GM18498 (cell line): ENCODE measurements around the gene TYW1.
"Not testable (repeated sequence)": the region's sequence is repeated elsewhere in the genome, so short reads cannot be mapped to it uniquely, and the experiment has no call there.

ENCODE experiments used
- ATAC-seq: cut with Tn5 transposase; IDR thresholded peaks from one replicate; pipeline ENCODE4 v1.9.1; 2021; ENCODE audit warnings: mild to moderate bottlenecking, moderate library complexity; ENCODE audit not compliant: unreplicated experiment

Gene TYW1

DNA sequence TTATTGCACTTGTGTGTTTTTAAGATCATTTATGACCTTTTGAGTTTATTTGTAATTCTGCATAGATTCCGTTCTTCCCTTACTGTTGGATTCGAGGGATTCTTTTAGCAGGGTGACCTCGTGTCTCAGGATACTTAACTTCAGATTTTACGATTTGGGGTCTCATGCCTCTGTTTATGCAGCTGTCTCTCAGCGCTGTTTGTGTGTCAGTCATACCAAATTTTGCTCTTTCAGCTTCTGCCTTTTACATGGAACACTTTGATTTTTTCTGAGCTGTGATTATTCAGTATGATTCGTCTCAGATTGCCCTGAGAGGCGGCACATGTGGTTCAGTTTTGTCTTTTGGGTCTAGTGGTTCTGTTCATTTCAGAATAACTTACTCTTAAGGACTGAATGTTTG lies 236.9 kb downstream of the TYW1 start:
- ATAC-seq = not testable (repeated sequence)

- ATAC-seq = not testable (repeated sequence)
Measured at GRCh38 chr7:67236216-67236615, 239.6 kb downstream of the TYW1 start.

- ATAC-seq = not testable (repeated sequence)
Measured at GRCh38 chr7:67242871-67243270, 246.2 kb downstream of the TYW1 start.

DNA sequence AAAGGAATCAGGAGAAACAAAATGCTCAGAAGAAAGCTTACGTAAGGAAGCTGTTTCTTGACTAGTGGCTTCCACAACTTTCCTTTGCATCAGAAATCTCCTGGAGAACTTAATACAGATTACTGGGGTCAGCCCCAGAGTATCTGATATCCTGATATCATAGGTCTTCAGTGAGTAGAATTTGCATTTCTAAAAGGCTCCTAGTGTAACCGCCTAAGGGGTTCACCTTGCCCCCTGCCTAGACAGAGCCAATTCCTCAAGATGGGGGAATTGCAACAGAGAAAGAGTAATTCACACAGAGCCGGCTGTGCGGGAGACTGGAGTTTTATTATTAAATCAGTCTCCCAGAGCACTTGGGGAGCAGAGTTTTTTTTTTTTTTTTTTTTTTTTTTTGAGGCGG lies 251.7 kb downstream of the TYW1 start:
- ATAC-seq = not testable (repeated sequence)

GRCh38 chr7:67251986-67252558 lies 255.4 kb downstream of the TYW1 start:
- no peak for ATAC-seq

DNA sequence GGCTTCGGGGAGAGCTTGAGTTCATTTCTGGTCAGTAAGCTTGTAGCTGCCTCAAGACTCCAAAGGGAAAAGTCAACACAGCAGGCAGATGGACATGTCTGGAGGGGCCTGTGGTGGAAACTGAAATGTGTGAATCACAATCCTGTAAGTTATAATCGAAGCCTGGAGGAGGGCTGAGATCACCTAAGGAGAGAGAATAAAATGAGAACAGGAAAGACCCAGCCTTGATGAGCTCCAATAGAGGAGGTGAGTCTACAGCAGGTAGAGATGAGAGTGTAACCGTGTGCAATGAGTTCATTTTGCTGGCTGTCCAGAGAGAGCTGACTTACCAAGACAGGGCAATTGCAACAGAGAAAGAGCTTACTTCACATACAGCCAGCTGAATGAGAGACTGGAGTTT lies 258.4 kb downstream of the TYW1 start:
- ATAC-seq = not testable (repeated sequence)

GRCh38 chr7:67257779-67258178 lies 261.1 kb downstream of the TYW1 start:
- not testable (repeated sequence) for ATAC-seq

DNA sequence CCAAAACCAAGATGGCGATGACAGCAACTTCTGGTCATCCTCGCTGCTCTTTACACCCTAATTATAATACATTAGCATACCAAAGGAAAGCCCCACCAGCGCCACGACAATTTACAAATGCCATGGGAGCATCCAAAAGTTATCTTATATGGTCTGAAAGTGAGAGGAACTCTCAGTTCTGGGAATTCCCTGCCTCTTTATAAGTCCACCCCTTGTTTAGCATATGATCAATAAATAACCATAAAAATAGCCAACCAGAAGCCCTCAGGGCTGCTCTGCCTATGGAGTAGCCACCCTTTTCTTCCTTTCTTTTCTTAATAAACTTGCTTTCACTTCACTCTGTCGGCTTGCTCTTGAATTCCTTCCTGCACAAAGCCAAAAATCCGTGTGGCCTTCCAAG lies 262.7 kb downstream of the TYW1 start:
- ATAC-seq = not testable (repeated sequence)

GRCh38 chr7:67260166-67260586 lies 263.5 kb downstream of the TYW1 start:
- ATAC-seq = not testable (repeated sequence)

GRCh38 chr7:67264000-67264399 lies 267.4 kb downstream of the TYW1 start:
- not testable (repeated sequence) for ATAC-seq

DNA sequence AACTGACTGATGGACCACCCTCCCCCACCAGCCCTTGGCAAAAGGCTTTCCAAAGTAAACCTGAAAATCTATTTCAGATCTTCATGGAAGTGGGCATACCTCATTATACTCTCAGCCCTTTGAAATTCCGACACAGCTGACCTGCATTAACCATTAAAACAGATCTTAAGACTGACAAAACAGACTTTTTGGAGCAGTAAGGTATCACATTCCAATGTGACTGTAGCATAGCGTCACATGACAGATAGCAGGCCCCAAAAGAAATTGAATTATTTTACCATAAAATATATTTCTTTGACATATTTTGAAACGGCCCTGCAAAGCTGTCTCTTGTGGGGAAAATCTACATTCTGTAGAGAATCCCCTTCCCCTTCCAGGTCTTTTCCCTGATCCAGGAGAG lies 269.4 kb downstream of the TYW1 start:
- ATAC-seq = not testable (repeated sequence)

GRCh38 chr7:67267914-67268313 lies 271.3 kb downstream of the TYW1 start:
- no peak for ATAC-seq

- not testable (repeated sequence) for ATAC-seq
Measured at GRCh38 chr7:67269916-67270315, 273.3 kb downstream of the TYW1 start.
